NCI-H1105 treated with DMSO at 0.1 percent for 48 hours (cell line): ENCODE data around the gene TSPY10.
"Not testable (repeated sequence)": the region's sequence is repeated elsewhere in the genome, so short reads cannot be mapped to it uniquely, and the experiment has no call there.

ENCODE experiments used
- DNase-seq: peaks from one replicate; lab custom pipeline; 2025; lab: John Stamatoyannopoulos, UW

The TSPY10 gene

GRCh38 chrY:9527580-9527979 is at the start of gene TSPY10:
TSPY10 (plus strand) TSS chrY:9527880; CDS start chrY:9527926, 46 bp downstream.
- DNase-seq = not testable (repeated sequence)

- not testable (repeated sequence) for DNase-seq
These were observed 40.7 kb upstream of the TSPY10 start, which contains the start of gene TSPY9 for GRCh38 chrY:9486967-9487366. TSPY9 (plus strand) TSS chrY:9487267; CDS start chrY:9487313, 46 bp downstream.

- DNase-seq = not testable (repeated sequence)
These were observed 23.3 kb upstream of the TSPY10 start for GRCh38 chrY:9504396-9504795.

- DNase-seq = not testable (repeated sequence)
These were observed 11.4 kb upstream of the TSPY10 start for GRCh38 chrY:9516287-9516686.
